SK-N-MC (cell line): ENCODE data around the gene PCDHA12.
"Not testable (repeated sequence)": the region's sequence is repeated elsewhere in the genome, so short reads cannot be mapped to it uniquely, and the experiment has no call there.

Source experiments
- EZH2 ChIP-seq: fragments of 200-600 bp; sonication (generic); IDR thresholded peaks from one replicate; pipeline ENCODE4 v1.6.1; 2017; ENCODE audit warnings: antibody characterized with exemption
- POLR2AphosphoS5 ChIP-seq: IDR thresholded peaks from 2 replicates; pipeline ENCODE4 v1.6.1; 2012; ENCODE audit warnings: mild to moderate bottlenecking, low read depth, low read length, borderline replicate concordance

DNA sequence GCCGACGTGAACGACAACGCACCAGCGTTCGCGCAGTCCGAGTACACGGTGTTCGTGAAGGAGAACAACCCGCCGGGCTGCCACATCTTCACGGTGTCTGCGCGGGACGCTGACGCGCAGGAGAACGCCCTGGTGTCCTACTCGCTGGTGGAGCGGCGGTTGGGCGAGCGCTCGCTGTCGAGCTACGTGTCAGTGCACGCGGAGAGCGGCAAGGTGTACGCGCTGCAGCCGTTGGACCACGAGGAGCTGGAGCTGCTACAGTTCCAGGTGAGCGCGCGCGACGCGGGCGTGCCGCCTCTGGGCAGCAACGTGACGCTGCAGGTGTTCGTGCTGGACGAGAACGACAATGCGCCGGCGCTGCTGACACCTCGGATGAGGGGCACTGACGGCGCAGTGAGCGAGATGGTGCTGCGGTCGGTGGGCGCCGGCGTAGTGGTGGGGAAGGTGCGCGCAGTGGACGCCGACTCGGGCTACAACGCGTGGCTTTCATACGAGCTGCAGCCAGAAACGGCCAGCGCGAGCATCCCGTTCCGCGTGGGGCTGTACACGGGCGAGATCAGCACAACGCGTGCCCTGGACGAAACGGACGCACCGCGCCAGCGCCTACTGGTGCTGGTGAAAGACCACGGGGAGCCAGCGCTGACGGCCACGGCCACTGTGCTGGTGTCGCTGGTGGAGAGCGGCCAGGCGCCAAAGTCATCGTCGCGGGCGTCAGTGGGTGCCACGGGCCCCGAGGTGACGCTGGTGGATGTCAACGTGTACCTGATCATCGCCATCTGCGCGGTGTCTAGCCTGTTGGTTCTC lies 25.1 kb upstream of the PCDHA12 start:
- TF ChIP-seq EZH2, POLR2AphosphoS5: not testable (repeated sequence)
